ENCODE measurements around the gene BHLHA15.

Gene BHLHA15

DNA sequence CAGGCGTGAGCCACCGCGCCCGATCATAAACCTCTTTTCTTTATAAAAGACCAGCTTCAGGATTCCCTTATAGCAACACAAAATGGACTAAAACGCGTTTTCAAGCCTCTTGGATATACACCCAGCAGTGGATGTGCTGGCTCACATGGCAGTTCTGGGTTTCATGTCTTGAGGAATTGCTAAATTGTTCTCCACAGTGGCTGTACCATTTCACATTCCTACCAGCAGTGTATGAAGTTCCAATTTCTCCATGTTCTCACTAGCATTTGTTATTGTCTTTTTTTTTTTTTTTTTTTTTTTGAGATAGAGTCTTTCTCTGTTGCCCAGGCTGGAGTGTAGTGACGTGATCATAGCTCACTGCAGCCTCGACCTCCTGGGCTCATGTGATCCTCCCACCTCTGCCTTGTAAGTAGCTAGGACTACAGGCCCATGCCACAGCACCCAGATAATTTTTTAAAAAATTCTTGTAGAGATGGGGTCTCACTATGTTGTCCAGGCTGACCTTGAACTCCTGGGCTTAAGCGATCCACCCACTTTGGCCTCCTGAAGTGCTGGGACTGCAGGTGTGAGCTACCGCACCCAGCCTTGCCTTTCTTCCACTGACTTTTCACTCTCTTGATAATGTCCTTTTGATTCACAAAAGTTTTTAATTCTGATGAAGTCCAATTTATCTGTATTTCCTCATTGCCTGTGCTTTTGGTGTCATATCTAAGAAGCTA lies 23.3 kb downstream of the BHLHA15 start:
- Mint-ChIP-seq H3K4me1 (no peaks in the 10 kb centered on the region), H3K9me3 (no peaks in the 10 kb centered on the region), H3K4me3 (no peak overlapping the region), H3K27ac (no peak overlapping the region), H3K36me3 (ENCODE audit: low read depth) (peaks cover 7% of the 10 kb centered on the region), H3K27me3 (no peaks in the 10 kb centered on the region)
- DNase-seq: no peak
- no peak for ATAC-seq

DNA sequence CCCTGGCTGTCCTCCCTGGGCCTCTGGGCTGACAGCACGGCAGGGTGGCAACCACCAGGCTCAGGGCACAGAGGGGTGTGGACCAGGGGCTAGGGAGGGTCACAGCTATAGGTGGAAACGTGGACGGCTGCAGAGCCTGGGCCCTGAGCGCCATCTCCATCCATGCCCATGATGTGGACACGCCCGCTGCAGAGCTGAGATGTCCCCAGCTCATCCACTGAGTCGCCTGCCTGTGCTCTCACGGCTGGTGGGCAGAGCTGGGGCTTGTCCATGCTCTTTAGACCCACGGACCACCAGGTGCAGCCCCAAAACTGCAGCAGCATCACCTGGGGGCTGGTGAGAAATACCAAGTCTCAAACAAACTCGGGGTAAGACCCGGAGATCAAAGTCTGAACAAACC lies 24.7 kb downstream of the BHLHA15 start:
- no peak overlapping the region for H3K4me3 Mint-ChIP-seq
- peaks cover 7% of the 10 kb centered on the region for H3K36me3 Mint-ChIP-seq (ENCODE audit: low read depth)
- no peak for DNase-seq
- H3K4me1 Mint-ChIP-seq: no peaks in the 10 kb centered on the region
- H3K27me3 Mint-ChIP-seq: no peaks in the 10 kb centered on the region
- H3K9me3 Mint-ChIP-seq: no peaks in the 10 kb centered on the region
- no peak overlapping the region for H3K27ac Mint-ChIP-seq
- ATAC-seq: peak; percentile 20

DNA sequence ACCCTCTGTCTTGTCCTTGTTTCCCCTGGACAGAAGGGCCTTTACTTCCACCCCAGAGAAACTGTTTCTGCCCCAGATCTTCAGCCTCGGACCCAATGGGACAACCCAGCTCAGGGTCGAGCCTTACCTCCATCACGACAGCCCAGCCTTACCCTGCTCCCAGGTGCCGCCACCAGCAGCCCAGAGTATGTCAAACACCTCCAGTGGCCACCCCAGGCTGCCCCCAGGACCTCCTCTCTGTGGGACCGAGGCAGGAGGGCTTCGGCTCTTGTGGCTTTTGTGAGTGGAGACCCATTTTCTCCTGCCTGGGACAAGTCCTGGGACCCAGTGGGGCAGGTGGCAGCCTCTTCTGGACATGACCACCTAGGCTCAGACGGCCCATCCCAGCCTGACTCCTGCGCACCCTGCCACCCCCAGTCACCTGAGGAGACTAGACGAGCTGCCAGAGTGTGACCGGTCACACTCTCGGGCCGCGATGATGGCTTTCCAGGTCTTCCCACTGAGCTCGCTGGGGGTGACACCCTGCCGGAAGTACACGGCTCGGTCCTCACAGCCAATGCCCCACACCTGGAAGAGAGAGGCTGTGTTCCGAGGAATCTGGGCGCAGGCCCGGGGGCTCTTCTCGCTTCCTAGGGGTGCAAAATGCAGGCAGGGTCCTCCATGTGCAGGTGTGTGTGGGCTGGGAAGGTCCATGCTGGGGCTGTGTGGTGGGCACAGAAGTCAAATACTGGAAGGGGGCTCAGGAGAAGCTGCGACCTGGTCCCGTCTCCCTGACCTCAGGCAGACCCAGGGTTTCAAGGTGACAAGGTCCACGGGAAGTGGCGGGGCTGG lies 25.3 kb downstream of the BHLHA15 start:
- no peak overlapping the region for H3K27ac Mint-ChIP-seq
- H3K36me3 Mint-ChIP-seq (ENCODE audit: low read depth): peaks cover 11% of the 10 kb centered on the region
- DNase-seq (no peak), ATAC-seq (no peak)
- H3K27me3 Mint-ChIP-seq: no peaks in the 10 kb centered on the region
- no peaks in the 10 kb centered on the region for H3K4me1 Mint-ChIP-seq
- no peak overlapping the region for H3K4me3 Mint-ChIP-seq
- H3K9me3 Mint-ChIP-seq: no peaks in the 10 kb centered on the region

DNA sequence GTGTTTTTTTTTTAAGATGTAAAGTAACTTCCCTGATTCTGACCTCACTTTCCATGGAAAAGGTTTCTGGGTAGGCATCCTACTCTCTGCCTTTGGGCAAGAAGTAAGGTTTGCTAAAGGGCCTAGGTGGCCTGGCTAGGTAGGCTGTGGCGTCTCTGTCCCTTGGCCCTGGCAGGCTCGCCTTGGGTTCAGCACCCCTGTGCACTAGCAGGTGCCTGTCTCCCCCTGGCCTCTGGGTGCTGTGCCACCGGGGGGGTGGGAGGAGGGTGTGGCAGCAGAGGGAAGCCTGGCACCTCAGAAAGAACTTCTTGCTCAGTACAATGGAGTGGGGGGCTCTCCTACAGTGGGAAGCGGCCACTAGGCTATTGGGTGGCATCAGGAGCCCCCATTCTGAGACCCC lies 26.8 kb downstream of the BHLHA15 start:
- Mint-ChIP-seq H3K36me3 (ENCODE audit: low read depth) (peaks cover 11% of the 10 kb centered on the region), H3K27ac (no peak overlapping the region), H3K9me3 (no peaks in the 10 kb centered on the region), H3K27me3 (no peaks in the 10 kb centered on the region), H3K4me3 (no peak overlapping the region), H3K4me1 (no peaks in the 10 kb centered on the region)
- ATAC-seq (no peak), DNase-seq (no peak)

DNA sequence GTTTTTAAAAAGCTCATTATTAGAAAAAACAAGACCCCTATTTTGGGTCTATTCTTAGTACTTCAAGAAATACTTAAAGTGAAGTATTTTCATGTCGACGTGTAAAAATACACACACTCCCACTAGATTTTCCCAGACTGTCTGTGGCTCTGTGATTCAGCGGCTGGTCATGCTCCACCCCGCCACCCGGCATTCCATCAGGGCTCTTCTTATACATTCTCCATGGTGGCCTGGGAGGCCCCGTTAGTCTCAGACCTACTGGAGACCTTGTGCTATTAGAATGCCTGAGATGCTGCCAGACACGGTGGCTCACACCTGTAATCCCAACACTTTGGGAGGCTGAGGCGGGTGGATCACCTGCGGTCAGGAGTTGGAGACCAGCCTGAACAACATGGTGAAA lies 27.7 kb downstream of the BHLHA15 start:
- H3K27me3 Mint-ChIP-seq: no peaks in the 10 kb centered on the region
- H3K4me1 Mint-ChIP-seq: no peaks in the 10 kb centered on the region
- no peaks in the 10 kb centered on the region for H3K9me3 Mint-ChIP-seq
- DNase-seq: no peak
- H3K4me3 Mint-ChIP-seq: no peak overlapping the region
- ATAC-seq: no peak
- H3K27ac Mint-ChIP-seq: no peak overlapping the region
- H3K36me3 Mint-ChIP-seq (ENCODE audit: low read depth): peaks cover 9% of the 10 kb centered on the region

DNA sequence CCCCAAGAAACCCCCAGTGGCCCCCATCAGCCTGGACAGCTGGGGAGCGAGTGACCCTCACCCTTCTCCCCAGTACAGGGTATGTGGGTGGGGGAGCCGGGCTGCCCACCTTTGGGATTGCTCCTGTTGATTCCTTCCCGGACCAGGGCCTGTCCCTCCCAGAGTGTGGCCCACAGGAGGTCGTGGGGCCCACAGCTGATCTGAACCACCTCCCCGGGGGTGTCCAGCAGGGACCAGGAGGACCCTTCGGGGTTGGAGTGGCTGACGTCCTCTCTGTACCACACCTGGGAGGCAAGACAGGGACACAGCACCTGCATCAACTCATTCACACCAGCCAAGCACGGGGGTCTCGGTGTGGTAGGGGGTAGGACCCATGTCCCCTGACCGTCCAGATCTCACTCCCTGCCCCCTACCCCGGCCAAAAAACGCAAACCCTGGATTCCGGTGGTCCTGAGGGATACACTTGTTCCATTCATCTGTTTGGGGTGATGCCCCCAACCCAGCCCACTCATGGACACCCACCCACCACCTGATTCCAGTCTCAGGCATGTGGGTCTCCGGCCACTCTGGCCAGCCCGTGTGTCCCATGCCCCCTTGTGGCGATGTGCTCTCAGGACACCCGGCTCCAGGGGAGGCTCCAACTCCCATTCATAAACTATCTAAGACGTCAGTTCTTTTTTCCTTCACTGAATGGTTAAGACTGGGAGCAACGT lies 29.9 kb downstream of the BHLHA15 start:
- no peaks in the 10 kb centered on the region for H3K4me1 Mint-ChIP-seq
- no peak overlapping the region for H3K4me3 Mint-ChIP-seq
- ATAC-seq (peak; percentile 38), DNase-seq (peak; percentile 43)
- H3K27ac Mint-ChIP-seq: no peak overlapping the region
- no peaks in the 10 kb centered on the region for H3K27me3 Mint-ChIP-seq
- peaks cover 6% of the 10 kb centered on the region for H3K36me3 Mint-ChIP-seq (ENCODE audit: low read depth)
- no peaks in the 10 kb centered on the region for H3K9me3 Mint-ChIP-seq

DNA sequence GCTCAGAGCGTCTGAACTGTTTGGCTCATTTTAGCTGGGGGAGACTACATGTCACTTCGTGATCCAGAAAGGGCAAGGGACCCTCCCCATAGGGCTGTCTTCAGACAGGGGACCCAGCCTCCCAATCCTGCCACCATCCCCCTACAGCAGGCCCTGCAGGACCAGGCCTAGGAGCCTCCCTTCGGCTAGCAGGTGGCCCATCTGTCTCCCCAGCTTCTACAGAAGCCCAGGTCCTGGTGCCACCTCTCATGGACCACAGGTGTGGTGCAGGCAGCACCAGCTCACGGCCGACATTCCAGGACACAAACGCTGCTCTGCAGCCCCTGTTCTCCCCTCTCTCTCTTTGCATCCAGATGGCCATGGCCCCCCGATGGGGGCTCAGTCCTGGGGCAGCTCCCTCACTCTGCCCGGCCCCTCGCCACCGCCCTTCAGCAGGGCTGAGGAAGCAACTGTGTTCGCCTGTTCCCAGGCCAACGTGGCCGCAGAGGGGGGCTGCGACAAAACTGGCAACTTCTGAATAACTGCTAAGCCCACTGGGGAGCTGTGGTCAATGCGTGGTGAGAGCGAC lies 30.5 kb downstream of the BHLHA15 start:
- H3K4me1 Mint-ChIP-seq: no peaks in the 10 kb centered on the region
- DNase-seq: no peak
- H3K9me3 Mint-ChIP-seq: no peaks in the 10 kb centered on the region
- no peak overlapping the region for H3K4me3 Mint-ChIP-seq
- no peaks in the 10 kb centered on the region for H3K27me3 Mint-ChIP-seq
- peaks cover 6% of the 10 kb centered on the region for H3K36me3 Mint-ChIP-seq (ENCODE audit: low read depth)
- no peak overlapping the region for H3K27ac Mint-ChIP-seq
- no peak for ATAC-seq

DNA sequence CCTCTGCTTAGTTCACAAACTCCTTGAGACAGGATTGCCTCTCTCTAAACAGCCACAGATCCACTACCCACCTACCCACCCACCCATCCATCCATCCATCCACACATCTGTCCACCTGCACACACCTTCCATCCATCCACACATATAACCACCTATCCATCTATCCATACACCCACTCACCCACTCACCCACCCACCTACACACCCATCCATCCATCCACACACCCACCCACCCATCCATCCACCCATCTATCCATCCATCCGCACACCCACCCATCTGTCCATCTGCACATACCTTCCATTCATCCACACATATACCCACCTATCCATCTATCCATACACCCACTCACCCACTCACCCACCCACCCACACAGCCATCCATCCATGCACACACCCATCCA lies 31.1 kb downstream of the BHLHA15 start:
- Mint-ChIP-seq H3K27ac (no peak overlapping the region), H3K9me3 (no peaks in the 10 kb centered on the region), H3K4me1 (peaks cover 2% of the 10 kb centered on the region), H3K36me3 (ENCODE audit: low read depth) (peaks cover 6% of the 10 kb centered on the region), H3K4me3 (no peak overlapping the region), H3K27me3 (no peaks in the 10 kb centered on the region)
- DNase-seq (no peak), ATAC-seq (no peak)

DNA sequence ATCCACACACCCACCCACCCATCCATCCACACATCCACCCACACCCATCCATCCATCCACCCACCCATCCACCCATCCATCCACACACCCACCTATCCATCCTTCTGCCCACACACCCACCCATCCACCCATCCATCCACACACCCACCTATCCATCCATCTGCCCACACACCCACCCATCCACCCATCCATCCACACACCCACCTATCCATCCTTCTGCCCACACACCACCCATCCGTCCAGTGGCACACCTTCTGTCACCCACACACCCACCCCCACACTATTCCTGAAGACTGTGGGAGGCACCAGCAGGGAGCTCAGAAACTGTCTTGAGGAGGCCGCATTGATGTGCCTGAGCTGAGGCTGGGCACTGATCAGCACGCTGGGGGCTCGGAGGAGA lies 31.7 kb downstream of the BHLHA15 start:
- peaks cover 7% of the 10 kb centered on the region for H3K36me3 Mint-ChIP-seq (ENCODE audit: low read depth)
- no peaks in the 10 kb centered on the region for H3K9me3 Mint-ChIP-seq
- ATAC-seq (no peak), DNase-seq (no peak)
- no peak overlapping the region for H3K4me3 Mint-ChIP-seq
- peaks cover 4% of the 10 kb centered on the region for H3K4me1 Mint-ChIP-seq
- no peaks in the 10 kb centered on the region for H3K27me3 Mint-ChIP-seq
- H3K27ac Mint-ChIP-seq: no peak overlapping the region

DNA sequence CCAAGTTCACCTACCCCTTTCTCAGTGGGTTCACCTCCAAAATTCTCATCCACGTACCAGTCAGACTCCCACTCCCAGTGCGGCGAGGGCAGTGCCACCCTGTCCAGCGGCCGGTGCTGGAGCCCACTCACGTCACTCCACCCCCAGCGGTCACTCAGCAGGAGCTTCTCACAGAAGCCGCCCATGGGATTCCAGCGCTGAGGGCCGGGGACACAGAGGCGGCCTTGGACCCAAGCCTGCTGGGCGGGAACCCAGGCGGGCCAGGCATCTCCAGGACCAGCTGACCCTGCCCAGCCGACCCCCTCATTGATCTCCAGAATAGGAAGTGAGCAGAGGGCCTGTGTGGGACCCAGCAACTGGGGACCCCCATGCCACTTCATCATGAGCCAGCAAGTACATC lies 33.6 kb downstream of the BHLHA15 start:
- no peaks in the 10 kb centered on the region for H3K27me3 Mint-ChIP-seq
- no peak overlapping the region for H3K27ac Mint-ChIP-seq
- ATAC-seq: no peak
- H3K4me1 Mint-ChIP-seq: peaks cover 16% of the 10 kb centered on the region
- H3K4me3 Mint-ChIP-seq: no peak overlapping the region
- no peaks in the 10 kb centered on the region for H3K9me3 Mint-ChIP-seq
- peaks cover 12% of the 10 kb centered on the region for H3K36me3 Mint-ChIP-seq (ENCODE audit: low read depth)
- no peak for DNase-seq

DNA sequence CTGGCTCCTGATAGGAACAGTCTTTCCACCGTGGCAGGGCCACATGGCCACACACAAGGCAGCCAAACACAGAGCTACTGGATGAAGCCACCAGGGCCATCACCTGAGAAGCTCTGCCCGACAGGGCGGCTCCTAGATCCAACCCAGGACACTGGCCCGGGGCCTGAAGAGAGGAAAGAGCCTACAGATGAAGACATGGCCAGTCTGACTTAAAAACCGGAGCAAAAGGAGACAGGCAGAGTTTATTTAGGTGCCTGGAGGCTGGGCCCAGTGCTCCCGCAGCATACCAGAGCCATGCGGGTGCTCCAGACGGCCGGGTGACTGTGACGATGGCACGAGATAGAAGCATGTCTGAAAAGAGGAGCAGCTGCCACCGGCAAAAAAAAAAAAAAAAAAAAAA lies 36.9 kb downstream of the BHLHA15 start:
- Mint-ChIP-seq H3K27ac (peak overlapping the region; percentile 64), H3K4me3 (no peak overlapping the region), H3K36me3 (ENCODE audit: low read depth) (peaks cover 9% of the 10 kb centered on the region), H3K9me3 (no peaks in the 10 kb centered on the region), H3K27me3 (no peaks in the 10 kb centered on the region), H3K4me1 (peaks cover 40% of the 10 kb centered on the region)
- ATAC-seq: no peak
- DNase-seq: no peak

DNA sequence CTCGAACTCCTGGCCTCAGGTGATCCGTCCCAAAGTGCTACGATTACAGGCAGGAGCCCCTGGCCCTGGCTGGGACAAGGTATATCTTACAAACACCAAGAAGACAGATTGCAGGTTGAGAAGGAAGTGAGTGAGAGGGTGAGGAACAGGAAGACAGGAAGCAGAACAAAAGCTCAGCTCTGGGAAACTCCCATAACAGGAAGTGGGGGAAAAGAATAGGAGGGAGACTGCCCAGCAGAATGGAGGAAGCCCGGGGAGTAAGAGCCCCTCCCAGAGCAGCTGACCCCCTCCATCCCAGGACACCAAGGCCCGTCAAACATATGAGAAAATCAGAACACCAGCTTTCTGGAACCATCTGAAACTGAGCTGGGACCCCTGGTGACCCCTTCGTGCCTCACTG lies 37.9 kb downstream of the BHLHA15 start:
- ATAC-seq (no peak), DNase-seq (peak; percentile 4)
- H3K9me3 Mint-ChIP-seq: no peaks in the 10 kb centered on the region
- peak overlapping the region; percentile 73 for H3K27ac Mint-ChIP-seq
- peaks cover 9% of the 10 kb centered on the region for H3K36me3 Mint-ChIP-seq (ENCODE audit: low read depth)
- no peak overlapping the region for H3K4me3 Mint-ChIP-seq
- no peaks in the 10 kb centered on the region for H3K27me3 Mint-ChIP-seq
- peaks cover 43% of the 10 kb centered on the region for H3K4me1 Mint-ChIP-seq

DNA sequence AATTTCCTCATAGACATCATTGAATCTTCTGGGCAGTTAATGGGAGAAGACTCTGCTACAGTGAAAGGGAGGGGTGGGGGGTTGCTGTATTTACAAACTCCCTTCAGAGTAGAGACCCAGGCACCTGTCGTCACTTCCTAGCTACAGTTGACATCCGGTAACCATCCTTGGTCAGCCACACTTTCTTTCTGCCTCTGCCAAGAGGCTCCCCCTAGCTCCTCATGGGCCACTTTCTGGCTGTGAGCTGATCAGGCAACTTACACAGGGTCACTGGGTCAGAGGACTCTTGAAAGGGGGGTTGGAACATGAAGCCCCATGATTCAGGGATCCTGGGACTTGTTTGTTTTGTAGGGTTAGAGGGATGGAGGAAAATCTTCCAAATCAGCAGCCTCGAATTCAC lies 39.5 kb downstream of the BHLHA15 start:
- DNase-seq: peak; percentile 37
- ATAC-seq: peak; percentile 29
- Mint-ChIP-seq H3K27ac (peak overlapping the region; percentile 93), H3K4me3 (peak overlapping the region; percentile 96), H3K9me3 (no peaks in the 10 kb centered on the region), H3K36me3 (ENCODE audit: low read depth) (peaks cover 9% of the 10 kb centered on the region), H3K4me1 (peaks cover 51% of the 10 kb centered on the region), H3K27me3 (no peaks in the 10 kb centered on the region)

DNA sequence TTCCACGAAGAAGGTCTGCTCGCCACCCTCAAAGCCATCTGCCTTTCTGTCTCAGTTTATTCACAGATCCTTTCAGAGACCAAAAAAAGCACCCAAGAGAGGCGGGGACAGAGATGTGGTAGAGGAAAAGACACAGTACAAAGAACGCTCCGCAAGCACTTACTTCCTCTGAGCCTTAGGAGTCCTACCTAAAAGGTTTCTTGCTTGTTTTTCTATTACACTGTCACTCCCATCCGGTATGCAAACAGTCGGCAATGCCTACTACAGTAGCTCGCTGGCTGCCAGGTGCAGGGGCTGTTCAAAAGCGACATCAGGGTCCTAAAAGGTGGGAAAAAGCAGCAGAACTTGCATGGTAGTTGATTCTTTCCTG lies 40.0 kb downstream of the BHLHA15 start:
- Mint-ChIP-seq H3K27ac (peak overlapping the region; percentile 93), H3K36me3 (ENCODE audit: low read depth) (peaks cover 10% of the 10 kb centered on the region), H3K9me3 (no peaks in the 10 kb centered on the region), H3K27me3 (no peaks in the 10 kb centered on the region), H3K4me1 (peaks cover 53% of the 10 kb centered on the region), H3K4me3 (peak overlapping the region; percentile 96)
- ATAC-seq (no peak), DNase-seq (peak; percentile 7)

Measured in activated naive CD8-positive, alpha-beta T cell treated with anti-CD3 and anti-CD28 coated beads, Interleukin-2, amount 50 U/mL, for 24 hours (primary cell).